ENCODE results near the gene ATP1B1. TPM values are rescaled to one million over a fixed set of nuclear protein-coding genes. Genes with fewer than 3 reads are reported as not detected.

The ATP1B1 gene
- 84.8 and 91.9 TPM in 2 replicates for total RNA-seq (2014; rRNA removed; shearing (Covaris generic))
- 47.5 and 65.4 TPM in 2 replicates for polyA plus RNA-seq (2014; cell fraction: nucleus; rRNA removed)

DNA sequence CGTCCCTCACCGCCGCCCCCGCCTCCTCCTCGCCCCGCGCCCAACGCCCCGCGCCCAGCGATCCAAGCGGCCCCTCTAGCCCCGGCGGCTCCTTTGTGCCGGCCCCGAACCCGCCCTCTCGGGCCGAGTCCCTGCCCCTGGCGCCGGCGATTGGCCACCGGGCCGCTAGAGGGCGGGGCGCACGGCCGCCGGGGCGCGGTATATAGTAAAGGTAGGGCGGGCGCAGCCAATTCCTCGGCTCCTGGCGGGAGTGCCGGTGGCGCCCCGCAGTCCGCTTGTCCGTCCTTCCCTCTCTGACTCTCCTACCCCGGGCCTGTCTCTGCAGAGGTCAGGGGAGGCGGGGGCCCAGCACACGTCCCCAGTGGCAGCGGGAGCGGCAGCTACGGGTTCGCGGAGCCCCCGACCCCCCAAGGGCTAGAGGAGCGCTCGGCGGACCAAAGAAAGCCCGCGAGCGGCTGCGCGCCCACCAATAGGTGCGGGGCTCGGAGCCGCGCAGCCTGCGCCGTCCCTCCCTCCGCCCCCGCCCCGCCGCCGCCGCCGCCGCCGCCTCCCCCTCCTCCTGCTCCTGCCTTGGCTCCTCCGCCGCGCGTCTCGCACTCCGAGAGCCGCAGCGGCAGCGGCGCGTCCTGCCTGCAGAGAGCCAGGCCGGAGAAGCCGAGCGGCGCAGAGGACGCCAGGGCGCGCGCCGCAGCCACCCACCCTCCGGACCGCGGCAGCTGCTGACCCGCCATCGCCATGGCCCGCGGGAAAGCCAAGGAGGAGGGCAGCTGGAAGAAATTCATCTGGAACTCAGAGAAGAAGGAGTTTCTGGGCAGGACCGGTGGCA is at the start of gene ATP1B1:
TSS of gene ATP1B1 (plus strand) at position 596 of the 826 bp plus-strand sequence. CDS start at position 736, 140 bp downstream.
- DNase-seq (ENCODE audit: extremely low read depth, low read depth) = peak; percentile 89

DNA sequence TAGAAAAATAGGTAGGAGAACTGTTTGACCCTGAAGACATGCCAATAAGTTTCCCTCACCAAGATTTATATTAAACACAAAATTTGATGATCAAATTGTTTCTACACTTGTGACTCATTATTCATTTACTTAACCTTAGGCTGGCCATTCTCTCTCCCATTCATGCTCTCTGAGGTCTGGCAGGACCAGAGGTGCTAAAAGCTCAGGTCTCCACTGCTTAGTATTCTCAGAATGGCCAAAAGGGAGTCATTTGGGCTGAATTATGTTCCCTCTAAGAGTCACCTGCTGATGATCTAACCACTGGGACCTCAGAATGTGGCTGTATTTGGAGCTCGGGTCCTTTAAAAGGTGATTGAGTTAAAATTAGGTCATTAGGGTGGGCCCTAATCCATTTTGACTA is 47.1 kb upstream of the ATP1B1 start:
- no peak for DNase-seq (ENCODE audit: extremely low read depth, low read depth)

DNA sequence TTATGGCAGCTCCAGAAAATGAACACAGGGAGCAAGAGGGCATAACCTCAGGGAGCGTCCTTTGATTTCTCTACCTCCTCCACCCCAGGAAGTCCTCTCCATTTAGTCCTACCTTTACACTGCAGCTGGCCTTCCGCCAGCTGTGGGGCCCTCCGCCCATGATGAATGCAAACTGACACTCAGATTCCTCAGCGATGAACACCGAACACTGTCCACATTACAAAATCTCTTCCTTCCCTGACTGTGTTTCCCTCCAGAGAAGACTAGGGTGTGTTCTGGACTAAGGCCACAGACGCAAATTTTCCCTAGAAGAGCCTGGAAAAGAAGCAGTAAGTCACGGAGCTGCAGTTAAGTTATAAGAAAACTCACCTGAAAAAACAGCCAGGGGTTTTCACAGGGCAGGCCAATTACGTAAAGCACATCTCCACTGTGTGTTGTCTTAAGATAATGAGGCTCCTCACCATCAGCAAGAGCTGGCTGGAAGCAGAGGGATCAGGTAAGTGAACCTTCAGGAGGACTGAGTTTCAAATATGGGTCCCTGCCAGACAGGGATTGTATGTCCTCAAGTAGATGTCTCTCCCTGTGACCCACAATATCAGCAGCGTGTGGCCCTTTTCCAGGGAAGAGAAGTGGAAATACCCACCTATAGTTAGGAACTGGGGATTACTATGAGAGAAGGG is 46.3 kb upstream of the ATP1B1 start:
- peak; percentile 13 for DNase-seq (ENCODE audit: extremely low read depth, low read depth)

DNA sequence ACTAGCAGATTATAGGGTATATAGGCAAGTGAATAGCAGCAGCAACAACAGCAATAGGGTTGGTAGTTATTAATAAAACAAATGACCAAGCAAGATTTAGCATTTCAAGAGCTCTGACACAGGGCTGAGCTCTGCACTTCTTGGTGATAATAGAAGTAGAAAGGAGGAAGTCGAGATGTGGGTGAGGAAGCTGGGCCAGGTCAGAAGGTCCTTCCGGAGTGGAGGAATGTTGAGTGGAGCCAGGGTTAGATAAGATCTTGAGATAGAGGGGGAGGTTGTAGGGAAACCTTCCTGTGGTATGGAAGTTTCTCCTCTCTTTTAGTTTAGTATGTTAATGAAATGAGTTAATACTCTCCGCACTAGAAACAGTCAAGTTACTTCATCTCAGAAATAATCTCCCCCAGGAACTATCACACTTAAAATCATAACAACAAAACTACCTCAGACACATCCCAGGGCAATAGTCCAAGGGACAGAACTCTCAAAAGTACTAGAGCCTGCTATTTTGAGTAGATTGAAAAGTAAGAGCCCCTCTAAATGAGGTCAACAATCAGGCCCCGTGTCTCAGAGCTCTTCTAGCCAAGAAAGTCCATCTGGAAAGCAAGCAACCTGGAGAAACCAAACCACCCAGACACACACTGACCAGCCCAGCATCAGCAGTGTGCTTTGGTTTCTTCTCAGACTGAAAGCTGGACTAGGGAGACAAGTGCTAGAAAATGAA is 45.4 kb upstream of the ATP1B1 start:
- no peak for DNase-seq (ENCODE audit: extremely low read depth, low read depth)

DNA sequence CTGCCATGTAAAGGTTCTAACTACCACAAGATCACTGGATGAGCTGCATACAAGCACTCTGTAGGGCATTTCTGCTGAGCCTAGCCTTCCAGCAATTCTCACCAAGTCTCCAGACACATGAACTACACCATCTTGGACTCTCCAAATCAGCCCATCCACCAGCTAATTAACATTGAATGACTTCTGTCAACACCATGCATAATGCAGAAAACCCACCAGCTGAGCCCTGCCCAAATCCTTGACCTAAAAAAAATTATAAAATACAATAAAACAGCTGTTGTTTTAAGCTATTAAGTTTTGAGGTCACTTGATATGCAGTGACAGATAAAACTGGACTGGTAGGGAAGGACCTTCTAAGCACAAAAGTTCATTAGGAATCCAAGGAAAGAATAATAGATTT is 44.3 kb upstream of the ATP1B1 start:
- no peak for DNase-seq (ENCODE audit: extremely low read depth, low read depth)

DNA sequence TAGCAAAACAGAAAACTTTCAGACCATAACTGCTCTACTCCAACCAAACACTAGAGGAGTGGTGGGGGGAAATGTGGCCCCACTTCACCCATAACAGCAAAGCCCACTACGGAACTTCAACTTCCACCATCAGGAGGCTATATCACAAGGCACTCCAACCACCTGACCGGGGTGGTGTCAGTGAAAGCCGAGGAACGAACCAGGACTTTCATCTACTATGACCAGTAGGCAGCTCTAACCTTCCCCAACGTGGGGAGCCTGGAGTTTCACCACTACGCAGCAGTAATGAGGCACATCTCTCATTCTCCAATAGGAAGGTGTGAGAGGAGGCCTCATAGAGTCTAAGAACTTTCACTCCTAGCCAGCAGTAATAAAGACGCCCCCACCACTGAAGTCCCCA is 42.4 kb upstream of the ATP1B1 start:
- no peak for DNase-seq (ENCODE audit: extremely low read depth, low read depth)

DNA sequence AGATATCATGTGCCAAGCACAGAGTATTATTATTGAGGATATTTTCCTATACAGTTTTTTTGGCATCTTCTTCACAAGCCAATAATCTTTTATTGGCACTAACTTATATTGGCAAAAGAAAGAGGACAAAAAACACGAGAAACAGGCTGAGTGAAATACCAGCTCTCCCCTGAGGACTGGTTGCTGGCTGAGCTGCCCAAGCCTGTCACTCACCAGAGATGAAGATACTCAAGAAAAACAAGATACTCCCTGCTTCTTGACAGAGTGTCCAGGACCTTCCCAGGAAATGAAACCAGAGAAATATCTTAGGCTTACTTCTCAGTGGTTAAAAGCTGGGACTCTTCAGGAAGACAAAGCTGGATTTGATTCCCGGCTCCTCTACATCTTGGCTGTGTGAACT is 35.9 kb upstream of the ATP1B1 start:
- DNase-seq (ENCODE audit: extremely low read depth, low read depth) = no peak

DNA sequence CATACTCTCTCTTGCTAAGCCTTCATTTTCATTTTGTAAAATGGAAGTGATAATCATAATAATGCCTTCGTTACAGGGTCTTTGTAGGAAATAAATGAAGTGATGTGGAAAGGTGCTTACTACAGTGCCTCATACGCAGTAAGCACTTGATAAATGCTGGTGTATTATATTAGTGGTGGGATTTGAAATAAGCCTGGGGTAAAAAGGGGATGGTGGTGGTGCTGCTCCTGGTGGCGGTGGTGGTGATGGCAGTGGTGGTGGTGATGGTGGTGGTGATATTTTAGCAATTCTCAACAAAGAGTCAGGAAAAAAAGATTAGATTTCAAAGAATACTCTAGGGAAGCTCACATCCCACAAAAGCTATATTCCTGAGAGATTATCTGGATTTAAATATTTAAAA is 35.5 kb upstream of the ATP1B1 start:
- no peak for DNase-seq (ENCODE audit: extremely low read depth, low read depth)

DNA sequence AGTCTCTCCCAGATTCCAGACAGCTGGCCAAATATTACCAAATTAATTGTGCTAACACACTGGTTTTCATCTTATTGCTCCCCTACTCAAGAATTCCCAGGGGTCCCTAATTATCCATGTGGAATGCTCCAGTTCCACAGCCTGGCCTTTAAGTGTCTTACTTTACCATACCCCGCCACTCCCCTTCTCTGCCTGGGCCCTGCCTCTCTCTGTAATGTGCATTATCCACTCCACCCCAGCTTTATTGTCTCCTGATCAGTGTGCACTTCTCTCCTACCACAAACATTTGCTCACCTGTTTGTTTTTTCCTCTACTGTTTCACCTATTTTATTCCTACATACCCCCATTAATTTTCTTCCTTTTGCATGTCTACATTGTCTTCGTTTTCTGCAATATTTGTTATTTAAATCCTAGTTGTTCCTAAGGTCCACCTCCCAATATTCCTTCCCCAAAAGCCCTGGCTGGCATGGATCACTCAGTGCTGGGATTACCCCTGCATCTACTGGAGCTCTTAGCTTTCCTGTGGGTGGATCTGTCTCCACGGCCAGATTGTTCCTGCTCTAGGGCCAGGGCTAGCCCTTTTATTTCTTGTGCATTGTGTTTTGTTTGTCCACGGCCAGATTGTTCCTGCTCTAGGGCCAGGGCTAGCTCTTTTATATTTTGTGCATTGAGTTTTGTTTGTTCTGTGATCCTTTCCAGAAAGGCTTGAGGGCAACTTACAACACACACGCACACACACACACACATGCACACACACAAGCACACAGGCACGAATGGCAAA is 33.4 kb upstream of the ATP1B1 start:
- no peak for DNase-seq (ENCODE audit: extremely low read depth, low read depth)

DNA sequence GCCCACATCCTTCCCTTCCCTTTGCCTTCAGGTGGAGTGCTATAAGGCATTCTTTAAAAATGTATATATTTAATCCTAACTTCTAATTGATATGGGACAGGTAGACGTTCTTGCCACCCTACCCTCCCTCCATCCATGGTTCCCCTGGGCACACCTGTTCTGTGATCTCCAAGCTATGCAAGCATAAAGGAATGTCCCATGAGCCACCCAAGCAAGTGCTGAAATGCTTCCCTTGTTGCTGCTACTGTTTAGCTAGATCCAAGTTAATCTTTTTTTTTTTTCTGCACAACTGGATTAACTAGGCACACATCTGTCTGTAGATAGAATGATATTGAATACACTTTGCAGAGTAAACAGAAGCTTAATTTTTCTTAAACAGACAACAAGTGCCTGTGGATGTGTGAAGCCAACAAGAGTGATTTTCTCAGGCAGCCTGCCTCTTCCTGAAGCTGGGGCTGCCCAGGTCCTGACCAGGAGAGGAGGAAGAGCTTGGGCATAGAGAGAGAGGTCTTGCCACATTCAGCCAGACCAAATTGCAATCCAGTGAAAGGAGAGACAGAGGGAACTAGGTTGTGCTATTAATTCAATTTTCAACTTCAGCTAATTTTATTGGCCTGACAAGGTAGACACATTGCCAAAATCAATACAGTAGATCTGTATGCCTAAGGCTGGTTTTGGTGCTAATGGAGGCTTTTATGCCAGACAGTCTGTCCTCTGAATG is 28.2 kb upstream of the ATP1B1 start:
- DNase-seq (ENCODE audit: extremely low read depth, low read depth) = no peak

DNA sequence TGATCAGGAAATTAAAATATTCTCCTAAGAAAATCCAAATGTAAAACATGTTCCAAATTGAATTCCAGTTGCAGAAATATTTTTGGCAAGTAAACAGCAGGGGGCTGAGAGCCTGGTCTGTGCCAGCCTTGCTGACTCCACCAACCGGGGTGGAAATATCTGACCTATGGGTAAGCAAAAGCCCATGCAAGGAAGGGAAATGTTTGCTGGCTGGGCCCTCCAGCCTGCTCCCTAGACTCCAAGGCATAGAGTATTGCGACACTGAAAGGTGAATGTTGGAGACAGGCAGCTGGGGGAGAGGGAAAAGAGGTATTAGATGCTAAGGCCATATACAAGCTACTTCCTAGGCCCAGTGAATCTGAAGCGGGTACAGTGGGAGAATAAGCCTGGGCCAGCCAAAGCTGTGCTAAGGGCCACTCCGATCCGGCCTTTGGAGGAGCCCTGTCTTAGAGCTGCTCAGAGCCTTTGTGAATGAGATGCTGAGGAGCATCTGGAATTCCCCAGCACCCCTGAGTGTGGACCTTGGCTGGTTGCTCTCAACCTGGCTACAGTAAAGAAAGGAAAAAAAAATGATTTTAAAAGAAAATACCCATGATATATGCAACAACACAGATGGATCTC is 24.9 kb upstream of the ATP1B1 start:
- DNase-seq (ENCODE audit: extremely low read depth, low read depth) = no peak

DNA sequence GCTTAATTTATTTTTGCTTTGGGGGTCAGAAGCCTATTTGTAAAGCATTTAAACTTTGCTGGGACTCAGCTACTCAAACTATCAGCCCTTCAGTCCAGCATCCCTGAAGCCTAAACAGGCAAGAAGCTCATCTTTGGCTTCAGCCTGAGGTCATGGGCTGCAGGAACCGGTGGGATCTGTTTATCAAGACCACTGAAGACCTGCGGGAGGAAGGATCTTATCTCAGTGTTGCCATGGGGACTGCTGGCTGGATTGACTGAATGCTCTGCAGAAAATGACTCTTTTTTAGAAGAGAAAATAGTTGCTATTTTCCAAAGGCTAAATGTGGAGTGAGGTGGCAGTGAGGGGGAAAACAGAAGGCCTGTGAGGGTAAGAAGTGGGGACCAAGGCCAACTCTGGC is 20.6 kb upstream of the ATP1B1 start:
- no peak for DNase-seq (ENCODE audit: extremely low read depth, low read depth)

DNA sequence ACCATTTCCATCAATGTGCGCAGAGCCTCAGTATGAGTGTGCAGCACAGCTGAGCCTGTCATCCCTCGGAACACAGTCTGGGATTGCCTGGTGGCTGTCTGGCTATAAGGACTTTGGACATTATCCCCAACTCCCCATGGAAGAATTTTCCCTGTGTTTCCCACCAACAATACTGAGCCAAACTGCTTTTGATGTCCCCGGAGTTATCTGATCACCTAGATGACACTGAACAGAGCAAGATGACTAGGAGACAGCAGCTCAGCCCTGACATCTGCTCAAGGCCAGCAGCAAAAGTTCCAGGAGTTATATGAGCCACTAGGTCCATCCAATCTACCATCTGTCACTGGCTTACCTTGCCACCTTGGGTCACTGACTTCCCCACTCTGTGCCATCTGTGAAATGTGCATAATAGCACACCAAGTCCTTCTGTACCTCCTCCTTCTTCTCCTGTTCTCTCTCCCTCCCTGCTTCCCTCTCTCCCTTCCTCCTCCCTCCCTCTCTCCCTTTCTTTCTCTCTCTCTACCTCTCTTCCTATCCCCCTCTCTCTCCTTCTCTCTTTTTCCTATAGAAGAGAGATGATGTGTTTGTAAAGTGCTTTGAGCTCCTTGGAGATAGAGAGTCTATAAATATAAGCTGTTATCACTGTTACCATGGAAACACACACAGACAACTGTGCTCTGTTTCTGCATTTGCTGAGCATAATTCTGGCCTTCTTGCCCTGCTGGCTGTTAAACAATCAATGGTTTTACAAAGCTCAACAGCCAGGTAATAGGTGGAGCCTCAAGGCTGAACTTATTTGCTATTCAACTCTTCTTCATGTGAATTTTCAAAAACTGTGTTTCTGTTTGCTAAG is 19.7 kb upstream of the ATP1B1 start:
- DNase-seq (ENCODE audit: extremely low read depth, low read depth) = no peak

DNA sequence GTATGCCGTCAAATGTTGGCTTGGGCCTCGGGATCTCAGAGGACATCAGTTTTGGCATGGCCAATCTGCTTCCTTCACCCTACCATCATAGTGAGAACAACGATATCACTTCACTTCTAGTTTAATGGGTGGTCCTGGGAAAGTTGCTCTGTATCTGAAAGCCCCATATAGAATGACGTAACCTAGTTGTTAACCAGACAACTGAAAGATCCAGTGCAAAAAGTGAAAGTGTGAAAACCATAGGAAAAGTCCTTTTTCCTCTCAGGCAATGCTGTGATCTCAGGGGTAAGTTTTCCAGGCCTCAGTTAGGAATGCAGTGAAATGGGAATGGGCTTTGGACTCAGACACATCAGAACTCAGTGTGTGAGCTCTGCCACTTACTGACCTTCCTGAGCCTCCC is 18.6 kb upstream of the ATP1B1 start:
- no peak for DNase-seq (ENCODE audit: extremely low read depth, low read depth)

DNA sequence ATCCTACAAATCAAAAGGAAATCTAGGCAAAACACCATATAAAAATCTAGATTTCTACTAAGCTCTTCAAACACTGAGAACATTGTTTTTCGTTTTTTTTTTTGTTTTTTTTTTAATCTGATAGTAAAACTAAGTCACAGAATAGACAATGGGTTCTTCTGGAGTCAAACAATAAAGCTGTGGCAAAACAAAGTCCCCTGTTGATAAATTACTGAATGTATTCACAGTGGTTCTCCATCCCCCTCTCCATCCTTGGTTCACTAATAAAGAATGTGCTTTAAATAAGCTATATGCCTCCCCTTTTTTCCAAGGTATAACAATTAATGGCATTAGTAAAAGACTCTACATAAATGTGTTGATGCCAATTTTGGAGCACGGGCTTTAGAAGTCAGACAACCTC is 16.7 kb upstream of the ATP1B1 start:
- no peak for DNase-seq (ENCODE audit: extremely low read depth, low read depth)

DNA sequence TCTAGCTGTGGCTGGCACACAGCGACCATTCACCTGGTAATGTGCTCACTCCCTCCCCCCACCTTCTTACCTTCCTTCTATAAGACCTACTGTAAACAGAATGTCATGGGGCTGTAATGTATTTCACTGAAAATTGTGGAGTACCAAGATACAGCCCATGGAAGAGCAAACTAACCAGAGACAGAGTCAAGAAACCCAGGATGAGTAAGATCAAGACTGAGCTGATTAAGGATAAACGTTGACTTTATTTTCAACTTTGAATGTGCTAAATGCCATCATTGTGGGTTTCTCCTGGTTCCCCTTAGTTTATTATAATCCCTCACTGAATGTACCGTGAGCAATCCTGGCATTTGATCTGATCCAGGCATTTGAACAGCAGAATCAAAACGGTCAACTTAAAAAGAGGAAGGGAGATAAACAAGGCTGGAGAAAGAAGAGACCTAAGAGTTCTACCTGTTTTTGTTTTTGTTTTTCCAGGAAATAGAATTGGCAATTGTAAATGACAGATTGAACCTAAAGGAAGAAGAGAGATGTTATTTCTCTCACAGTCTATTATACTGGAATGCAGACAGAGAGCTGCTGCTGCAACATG is 16.1 kb upstream of the ATP1B1 start:
- DNase-seq (ENCODE audit: extremely low read depth, low read depth) = no peak

DNA sequence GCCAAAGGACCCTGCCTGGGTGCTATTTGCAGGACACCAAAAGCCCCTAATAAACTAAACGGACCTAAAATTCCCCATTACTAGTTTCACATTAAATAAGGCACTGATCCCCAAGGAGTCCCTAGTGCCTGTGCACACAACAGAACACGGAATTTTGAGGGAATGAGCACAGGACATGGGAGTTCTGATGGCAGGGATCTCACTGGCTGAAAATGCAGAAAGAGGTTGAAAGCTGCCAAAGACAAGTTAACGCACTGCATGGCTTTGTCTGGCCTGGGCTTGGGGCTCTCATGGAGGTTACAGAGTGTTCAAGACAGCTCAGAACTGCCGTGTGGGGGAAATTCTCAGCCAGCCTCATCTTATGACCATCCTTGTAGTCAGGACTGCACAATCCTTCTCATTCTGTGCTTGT is 15.6 kb upstream of the ATP1B1 start:
- no peak for DNase-seq (ENCODE audit: extremely low read depth, low read depth)

DNA sequence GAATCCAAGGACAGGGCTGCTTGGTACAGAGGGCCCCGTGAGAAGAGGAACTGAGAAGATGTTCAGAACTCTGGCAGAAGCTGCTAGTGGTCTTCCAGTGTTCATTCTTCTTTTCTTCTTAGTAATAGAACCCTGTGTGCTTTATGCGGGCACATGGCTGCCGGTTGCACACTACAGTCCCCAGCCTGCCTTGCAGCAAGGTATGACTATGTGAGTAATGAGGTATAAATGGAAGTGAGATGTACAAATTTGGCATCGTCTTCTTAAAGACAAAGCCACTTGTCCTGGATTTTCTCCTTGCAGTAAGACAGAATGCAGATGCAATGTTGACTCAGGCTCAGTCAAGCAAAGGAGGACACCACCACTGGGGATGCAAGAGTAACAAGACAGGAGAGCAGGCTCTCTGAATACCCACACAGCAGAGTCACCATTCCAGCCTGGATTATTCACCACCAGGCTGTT is 15.0 kb upstream of the ATP1B1 start:
- no peak for DNase-seq (ENCODE audit: extremely low read depth, low read depth)

Data from NCI-H460 (cell line).